ENCODE measurements around the gene CTTNBP2NL. TPM values are rescaled to one million over a fixed set of nuclear protein-coding genes. Genes with fewer than 3 reads are reported as not detected.
"Not testable (repeated sequence)": the region's sequence is repeated elsewhere in the genome, so short reads cannot be mapped to it uniquely, and the experiment has no call there.

Gene CTTNBP2NL
- total RNA-seq, 1 experiment from 2014 or later, result 15.0 TPM

DNA sequence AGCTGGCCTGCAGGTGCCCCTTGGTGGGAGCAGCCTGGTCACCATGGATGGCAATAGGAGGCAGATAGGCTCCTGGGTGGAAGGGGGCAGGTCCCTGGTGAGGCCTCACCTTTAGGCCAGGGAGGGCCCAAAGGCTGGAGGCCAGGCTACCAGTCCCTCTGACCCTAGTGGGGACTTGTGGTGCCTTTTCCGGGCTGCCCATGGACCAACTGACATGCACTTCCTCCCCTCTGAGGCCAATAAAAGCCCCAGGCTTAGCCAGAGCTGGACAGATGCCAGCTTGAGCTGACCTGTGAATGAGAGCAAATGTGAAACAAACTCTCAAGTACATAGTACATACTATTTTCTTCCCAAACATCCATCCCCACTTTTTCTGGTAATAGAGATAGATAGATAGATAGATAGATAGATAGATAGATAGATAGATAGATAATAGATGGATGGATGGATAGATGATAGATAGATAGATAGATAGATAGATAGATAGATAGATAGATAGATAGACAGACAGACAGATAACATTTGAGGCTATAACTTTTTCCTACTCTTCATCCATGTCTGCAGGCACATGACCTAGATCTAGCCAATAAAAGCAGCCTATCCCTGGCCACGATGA is 9.2 kb upstream of the CTTNBP2NL start:
- DNase-seq (ENCODE audit: low read depth), result no peak

DNA sequence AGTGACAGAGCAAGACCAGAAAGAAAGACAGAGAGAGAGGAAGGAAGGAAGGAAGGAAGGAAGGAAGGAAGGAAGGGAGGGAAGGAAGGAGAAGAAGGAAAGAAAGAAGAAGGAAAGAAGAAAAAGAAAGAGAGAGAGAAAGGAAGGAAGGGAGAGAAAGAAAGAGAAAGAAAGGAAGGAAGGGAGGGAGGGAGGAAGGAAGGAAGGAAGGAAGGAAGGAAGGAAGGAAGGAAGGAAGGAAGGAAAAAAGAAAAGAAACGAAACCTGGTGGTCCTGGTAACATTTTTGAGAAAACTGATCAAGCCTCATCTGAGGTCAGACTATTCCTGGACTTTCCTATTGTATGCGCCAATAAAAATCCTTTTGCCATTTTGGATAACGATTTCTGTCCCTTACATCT is 8.2 kb upstream of the CTTNBP2NL start:
- DNase-seq (ENCODE audit: low read depth), result no peak

DNA sequence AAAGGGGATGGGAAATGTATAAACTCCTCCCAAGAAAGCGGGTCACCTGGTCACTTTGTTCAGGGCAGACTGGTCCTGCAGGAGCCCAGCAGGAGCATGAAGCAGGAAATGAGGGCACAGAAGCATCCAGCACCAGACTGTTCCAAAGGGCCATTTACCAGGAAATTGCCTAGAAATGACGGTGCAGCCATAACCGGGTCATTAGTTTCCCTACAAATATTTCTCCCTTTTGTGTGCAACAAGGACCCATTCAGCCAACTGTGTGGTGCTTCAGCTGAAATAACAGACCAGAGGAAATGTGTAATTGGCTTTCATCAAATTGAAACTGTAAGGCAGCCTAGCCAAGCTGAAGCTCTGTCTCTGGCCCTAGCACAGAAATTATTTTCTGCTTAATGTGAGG is 7.6 kb upstream of the CTTNBP2NL start:
- DNase-seq (ENCODE audit: low read depth), result no peak

DNA sequence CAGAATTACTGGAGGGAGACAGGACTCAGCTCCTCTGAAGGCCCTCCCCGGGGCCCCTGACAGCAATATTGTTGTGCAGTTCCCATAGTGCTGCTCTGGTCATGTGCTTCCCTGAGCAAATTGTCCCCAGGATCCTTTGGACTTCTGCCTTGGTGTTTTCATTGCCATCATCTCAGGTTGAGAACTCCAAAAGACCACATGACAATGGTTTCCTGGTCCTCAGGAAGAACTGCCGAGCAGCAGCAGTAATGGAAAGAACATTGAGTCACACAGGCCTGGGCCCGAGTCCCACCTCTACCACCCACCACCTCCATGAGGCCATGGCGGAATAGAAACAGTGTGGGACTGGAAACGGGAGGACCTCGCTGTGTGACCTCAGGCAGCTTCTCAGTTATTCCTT is 6.3 kb upstream of the CTTNBP2NL start:
- DNase-seq (ENCODE audit: low read depth), result no peak

DNA sequence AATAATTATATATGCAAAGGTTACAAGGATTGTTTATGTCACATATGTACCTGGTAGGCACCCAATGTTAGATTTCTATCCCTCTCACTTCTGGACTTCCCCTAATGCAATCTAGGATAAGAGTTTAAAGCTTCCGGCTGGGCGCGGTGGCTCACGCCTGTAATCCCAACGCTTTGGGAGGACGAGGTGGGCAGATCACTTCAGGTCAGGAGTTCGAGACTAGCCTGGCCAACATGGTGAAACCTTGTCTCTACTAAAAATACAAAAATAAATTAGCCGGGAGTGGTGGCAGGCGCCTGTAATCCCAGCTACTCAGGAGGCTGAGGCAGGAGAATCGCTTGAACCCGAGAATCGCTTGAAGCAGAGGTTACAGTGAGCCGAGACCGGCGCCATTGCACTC is 5.7 kb upstream of the CTTNBP2NL start:
- DNase-seq (ENCODE audit: low read depth), result not testable (repeated sequence)

DNA sequence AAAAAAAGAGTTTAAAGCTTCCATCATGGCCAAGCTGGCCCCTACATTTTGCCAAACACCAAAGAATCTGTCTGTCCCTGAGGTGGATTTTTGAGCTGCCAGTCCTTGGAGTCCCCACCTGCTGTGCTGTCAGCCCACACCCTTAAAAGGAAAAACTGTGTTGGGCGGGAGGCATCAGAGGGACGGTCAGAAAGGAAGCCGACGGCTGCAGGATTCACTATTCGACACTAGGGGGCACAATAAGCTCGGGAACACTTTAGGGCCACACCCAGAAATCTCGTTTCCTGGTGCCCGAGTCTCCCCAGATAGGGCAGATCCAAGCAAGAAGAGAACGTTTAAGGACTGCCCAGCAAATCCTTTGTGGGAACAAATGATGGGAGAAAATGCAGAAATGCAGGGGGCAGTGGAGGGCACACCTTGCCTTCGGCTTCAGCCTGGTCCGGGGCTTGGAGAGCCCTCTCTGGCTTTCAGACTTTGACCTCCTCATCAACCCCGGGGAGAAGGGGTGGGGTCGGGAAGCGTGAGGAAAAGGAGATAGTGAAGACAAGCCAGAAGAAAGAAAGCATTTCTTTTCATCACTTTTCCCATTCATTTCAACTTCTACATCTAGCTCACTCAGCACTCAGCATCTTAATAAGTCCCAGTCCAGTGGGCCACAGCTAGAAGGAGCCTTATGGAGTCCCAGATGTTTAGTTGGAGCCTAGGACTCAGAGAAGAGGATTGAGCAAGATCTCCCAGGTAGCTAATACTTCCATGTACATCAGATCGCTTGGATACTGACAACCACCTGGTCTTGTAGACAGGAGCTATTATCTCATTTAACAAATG is 5.0 kb upstream of the CTTNBP2NL start:
- DNase-seq (ENCODE audit: low read depth), result peak; percentile 94

DNA sequence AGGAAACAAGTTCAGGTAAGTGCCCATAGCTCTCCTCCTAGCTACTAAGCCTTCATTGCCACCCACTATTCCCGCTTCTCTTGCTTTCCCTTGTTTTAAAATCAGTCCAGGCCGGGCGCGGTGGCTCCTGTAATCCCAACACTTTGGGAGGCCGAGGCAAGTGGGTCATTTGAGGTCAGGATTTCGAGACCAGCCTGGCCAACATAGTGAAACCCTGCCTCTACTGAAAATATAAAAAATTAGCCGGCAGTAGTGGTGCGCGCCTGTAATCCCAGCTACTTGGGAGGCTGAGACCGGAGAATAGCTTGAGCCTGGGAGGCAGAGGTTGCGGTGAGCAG is 4.4 kb upstream of the CTTNBP2NL start:
- DNase-seq (ENCODE audit: low read depth), result no peak

DNA sequence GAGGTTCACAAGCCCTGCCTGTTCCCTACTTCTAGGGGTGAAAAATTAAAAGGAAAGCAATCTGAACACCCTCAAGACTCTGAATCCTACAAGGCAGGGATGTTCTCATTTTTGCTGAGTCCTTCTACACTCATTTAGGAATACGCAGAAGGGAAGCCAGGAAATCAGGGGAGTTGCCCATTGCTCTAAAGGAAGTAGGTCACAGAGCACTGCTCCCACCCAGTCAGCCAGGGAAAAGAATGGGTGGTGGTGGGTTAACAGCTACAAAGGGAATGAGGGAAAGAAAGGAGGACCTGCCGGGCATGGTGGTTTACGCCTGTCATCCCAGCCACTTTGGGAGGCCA is 2.4 kb upstream of the CTTNBP2NL start:
- no peak for DNase-seq (ENCODE audit: low read depth)

DNA sequence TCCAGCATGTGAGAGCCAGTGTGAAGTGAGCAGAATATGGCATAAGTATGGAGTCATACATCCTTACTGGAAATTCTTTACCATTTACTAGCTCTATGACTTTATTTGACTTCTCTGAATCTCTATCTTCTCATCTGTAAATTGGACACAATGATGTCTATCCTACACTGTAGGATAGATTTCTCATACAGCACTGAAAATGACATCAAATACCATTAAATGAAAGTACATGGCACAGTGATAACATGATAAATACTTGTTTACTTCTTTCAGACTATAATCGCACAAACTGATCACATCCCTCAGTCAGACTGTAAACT is 1.3 kb upstream of the CTTNBP2NL start:
- no peak for DNase-seq (ENCODE audit: low read depth)

DNA sequence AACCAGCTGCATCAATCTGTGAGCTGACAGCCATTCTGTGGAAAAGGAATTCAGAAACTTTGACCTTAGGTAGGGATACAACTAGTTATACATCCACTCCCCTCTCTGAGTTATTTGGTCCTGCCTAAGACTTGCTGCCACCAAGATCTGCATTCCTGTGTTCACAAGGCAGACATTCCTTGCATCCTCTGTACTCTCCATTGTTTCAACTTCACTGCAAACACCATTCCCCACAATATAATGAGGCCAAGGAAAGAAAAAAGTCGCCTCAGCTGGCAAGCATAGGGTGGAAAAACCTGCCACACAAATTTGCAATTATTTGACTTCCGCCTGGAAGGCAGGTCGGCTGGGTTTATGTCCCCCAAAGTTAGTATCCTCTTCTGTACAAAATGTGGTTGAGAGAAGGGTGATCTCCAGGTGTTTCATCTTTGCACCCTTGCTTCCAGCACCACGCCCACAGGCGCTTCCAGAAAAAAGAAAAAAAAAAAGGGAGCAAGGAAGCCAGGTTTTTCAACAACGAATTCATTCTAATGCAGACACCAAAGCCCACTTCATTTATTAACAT is 676 bp upstream of the CTTNBP2NL start:
- DNase-seq (ENCODE audit: low read depth), result no peak

DNA sequence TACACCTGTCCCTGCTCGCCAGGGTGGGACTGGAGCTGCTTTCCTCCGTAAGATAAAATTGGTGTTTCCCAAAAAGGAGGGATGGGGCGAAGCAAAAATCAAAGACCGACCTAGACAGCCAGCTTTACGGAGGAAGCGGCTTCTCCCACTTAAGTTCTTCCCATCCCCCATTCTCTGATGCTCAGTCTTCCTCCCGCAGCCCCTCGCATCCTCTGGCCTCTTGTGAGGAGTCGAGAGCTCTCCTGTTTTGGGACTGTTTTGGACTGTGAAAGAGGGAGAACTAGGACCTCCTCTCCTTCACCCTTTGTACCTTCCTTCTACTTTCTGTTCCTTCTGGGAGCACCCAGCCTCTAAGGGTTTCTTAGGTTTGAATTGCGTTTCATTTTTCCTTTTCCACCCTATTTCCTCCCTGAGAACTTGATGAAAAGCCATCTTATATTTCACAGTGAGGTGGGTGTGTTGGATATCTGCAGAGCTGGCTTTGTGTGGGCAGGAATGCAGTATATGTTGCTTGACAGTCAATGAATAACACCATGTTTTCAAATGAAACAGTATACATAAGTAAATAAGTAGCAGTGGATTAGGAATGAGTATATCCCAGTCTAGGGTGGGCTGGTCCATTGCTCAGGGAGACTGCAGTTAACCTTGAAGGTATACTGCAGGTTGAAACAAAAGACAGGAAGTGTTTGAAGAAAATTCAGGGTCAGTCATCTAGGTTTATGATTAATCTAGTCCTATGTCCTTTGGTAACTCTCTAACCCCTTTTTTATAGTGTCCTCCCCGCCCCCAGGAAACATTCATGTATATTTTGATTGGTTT is 848 bp downstream of the CTTNBP2NL start:
- DNase-seq (ENCODE audit: low read depth), result no peak

DNA sequence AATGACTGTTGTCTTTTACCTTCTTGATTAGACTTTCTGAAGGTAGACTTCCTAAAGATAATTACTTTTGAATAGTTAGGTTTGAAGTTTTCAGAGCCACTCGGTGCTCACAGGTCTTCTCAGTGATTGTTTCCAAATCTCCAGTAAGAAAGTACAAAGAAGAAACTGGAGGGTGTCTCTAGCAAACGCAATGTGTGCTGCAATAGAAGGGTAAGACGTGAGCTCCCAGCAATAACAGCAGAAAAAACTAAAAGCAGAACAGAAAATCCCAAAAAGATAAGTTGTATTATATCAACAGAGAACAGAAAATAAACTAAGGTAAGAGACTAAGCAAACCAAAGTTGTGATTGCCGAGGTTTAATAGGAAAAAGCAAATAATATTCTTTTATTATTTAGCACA is 1.8 kb downstream of the CTTNBP2NL start:
- no peak for DNase-seq (ENCODE audit: low read depth)

DNA sequence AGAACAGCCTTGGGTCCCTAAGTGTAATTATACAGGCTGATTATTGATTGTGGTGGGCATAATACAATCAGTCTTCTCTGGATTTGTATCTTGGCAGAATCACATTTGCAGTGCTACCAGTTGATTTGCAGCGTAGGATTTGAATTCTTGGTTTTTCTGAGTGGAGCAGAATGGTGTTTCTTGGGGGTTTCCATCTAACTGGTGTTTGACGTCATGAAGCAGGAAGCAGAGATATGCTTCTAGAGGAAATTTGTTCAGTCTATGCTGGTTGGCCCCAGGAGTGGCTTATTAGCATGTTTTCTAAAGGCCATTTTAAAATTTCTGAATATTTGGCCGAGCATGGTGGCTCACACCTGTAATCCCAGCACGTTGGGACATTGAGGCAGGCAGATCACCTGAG is 3.4 kb downstream of the CTTNBP2NL start:
- DNase-seq (ENCODE audit: low read depth), result no peak

DNA sequence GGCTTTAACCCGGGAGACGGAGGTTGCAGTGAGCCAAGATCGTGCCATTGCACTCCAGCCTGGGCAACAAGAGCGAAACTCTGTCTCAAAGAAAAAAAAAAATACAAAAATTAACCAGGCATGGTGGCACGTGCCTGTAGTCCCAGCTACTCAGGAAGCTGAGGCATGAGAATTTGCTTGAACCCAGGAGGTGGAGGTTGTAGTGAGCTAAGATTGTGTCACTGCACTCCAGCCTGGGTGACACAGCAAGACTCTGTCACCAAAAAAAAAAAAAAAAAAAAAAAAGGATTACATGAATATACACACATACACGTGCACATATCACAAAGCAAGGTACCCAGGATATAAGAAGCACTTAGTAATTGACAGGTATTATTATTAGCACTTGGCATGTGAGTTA is 4.7 kb downstream of the CTTNBP2NL start:
- DNase-seq (ENCODE audit: low read depth), result not testable (repeated sequence)

DNA sequence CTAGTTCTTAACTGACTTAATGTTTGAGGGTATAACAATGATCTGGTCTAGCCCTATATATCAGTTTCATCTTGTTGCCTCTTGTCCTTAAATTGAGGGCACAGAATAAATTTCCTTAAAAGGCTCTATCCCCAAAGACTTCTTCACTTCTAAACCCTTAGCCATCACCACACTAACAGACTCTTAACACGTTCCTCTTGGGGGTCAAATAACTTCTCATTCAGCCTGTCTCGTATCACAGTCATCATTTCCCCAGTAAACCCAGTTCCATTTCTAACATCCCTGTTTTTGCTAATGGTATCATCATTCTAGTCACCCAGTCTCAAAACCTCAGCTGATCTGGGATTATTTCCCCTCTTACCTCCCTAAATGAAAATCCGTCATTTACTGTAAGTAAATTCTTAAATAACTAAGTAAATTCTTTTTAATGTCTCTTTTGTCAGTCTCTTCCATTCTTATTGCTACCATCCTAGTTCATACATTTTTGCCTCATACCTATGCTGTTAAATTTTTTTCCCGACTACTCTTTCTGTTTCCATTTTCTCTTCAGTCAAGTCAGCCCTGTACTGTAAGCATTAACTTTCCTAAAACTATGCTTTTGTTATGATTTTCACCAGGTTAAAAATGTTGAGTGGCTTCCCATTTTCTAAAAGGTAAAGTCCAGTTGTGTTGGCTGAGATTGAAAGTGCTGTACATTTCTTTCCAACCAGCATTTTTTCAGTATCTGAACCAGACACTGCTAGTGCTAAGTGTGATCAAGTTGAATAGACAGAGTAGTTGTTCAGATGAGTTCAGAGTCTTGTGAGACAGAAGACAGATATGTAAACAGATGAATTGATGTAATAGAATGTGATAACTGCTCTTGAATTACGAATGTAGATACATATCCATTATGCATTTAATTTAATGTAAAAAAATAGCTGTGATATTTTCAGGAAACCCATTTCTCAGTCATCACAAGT is 6.9 kb downstream of the CTTNBP2NL start:
- no peak for DNase-seq (ENCODE audit: low read depth)

DNA sequence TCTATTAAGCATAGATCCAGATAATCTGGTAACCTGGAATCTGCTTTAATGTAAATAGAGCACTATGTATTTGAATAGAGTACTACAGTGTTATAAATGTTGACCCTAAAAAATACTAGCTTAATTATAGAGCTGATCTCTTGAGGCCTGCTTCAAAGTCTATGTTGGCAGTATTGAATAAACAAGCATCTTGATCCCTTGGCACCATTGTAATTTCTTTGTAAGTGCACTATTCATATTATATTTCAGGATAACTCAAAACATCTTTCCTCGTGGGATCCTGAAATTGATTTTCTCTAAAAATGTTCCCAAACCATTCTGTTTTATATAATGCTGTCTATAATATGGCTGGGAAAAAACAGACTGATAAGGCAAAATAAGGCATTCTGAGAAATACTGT is 10.8 kb downstream of the CTTNBP2NL start:
- no peak for DNase-seq (ENCODE audit: low read depth)

DNA sequence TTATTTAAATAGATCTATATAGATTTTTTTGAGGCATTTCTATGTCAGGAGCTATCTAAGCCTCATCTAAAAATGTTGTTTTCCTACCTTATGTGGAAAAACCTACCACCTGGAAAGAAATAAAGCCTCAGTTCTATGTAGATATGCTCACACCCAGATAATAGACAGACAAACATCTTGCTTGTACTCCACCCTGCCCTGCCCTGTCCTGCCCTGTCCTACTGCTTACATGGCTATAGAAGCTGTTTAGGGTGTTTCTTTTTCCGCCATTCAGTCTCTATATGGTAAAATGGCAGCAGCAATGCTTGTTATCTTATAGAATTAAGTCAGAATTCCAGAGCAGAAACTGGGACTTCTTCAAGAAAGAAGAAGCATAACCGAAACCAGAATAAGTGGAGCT is 13.4 kb downstream of the CTTNBP2NL start:
- no peak for DNase-seq (ENCODE audit: low read depth)

DNA sequence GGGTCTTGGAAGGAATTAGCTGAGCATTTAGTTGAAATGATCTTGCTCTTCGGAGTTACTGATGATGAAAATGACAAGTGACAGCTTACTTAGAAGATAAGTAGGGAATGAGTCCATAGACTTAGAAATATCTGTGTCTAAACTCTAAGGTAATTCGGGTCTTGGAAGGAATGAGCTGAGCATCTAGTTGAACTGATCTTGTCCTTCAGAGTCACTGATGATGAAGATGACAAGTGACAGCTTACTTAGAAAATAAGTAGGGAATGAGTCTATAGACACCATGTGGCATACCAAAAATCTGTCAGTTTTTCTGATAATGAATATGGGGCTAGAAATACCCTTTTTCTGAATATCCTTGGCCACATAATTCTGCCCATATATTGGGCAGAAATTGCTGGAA is 14.7 kb downstream of the CTTNBP2NL start:
- DNase-seq (ENCODE audit: low read depth), result no peak

DNA sequence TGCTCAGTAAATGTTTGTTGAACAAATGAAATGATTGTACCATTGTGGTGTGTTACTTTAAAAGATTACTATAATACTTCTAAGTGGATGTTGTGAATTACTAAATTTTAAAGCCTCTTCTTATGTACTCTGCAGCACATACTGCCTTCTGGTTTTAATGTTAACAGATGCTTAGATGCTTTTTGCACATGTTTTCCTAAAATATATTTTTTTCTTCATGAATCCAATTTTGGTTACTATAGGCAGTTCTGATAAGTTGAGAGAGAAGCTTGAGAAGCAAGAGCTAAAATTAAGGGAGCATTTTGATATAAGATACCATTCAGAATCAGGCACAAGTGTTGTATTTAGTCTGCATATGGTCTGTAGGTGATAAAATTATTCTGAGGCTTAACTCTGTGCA is 21.3 kb downstream of the CTTNBP2NL start:
- DNase-seq (ENCODE audit: low read depth), result no peak

DNA sequence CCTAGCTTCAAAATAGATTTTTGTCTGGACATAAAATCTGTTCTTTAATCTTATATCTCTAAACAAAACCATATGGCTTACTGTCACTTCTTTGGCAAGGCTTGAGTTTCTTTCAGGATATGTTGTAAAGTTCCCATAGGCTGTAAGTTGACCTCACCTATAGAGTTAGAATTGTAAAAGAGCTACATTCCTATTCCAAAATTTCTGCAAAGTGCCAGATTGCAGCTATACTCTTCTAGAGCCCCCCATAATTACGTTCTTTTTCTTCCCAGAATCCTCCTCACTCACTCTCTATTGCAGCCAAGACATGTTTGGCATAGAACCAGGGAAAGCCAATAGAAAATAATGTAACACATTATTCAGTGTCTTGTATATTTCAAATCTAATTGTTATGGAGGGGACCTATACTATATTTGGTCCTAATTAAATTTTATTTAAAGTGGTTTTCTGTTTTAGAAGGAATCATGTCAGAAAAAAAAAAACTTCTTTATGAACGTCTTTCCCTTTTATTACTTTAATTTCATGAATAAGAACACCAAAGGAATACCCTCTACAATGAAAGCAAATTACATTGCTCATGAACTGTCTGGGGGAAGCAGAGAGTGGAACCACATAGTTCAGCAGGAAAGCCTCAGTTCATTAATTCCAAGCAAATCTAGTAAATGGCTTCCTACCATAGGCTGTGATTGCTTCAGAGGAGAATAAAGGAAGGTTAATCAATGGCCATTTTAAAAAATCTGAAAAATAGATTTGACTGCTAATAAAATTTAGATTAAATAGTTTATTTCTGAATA is 22.3 kb downstream of the CTTNBP2NL start:
- no peak for DNase-seq (ENCODE audit: low read depth)

DNA sequence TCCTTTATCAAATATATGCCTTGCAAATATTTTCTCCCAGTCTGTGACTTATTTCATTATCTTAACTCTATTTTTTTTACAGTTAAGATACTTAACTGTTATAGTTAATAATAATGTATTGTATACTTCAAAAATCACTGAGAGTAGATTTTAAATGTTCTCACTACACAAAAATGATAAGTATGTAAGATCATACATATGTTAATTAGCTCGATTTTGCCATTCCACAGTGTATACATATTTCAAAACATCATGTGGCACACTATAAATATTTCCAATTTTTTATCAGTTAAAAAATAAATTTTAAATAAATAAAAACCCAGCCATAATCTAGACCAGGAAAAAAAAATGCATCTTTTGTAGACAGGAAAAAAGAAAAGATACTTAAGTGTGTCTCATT is 27.2 kb downstream of the CTTNBP2NL start:
- no peak for DNase-seq (ENCODE audit: low read depth)

All from LHCN-M2 (cell line).